CD4-positive, alpha-beta T cell treated with Interleukin-4 for 4 hours (primary cell): ENCODE data around the gene OPRM1.

ENCODE experiments used
- DNase-seq: peaks from one replicate; pipeline ENCODE4 v3.0.0-alpha.2; 2020

The OPRM1 gene

GRCh38 chr6:154243793-154244750 lies 205.0 kb downstream of the OPRM1 start:
- no peak for DNase-seq

- DNase-seq = no peak
These were observed 206.5 kb downstream of the OPRM1 start for GRCh38 chr6:154245506-154245905.

- no peak for DNase-seq
These were observed 207.7 kb downstream of the OPRM1 start for GRCh38 chr6:154246723-154247118.

GRCh38 chr6:154247119-154247861 lies 208.2 kb downstream of the OPRM1 start:
- DNase-seq = peak; percentile 62

- DNase-seq = peak; percentile 77
These were observed 210.7 kb downstream of the OPRM1 start for GRCh38 chr6:154249499-154250298.

- no peak for DNase-seq
These were observed 212.1 kb downstream of the OPRM1 start for GRCh38 chr6:154251116-154251515.

- DNase-seq = no peak
These were observed 213.6 kb downstream of the OPRM1 start for GRCh38 chr6:154252678-154253077.

GRCh38 chr6:154257067-154257466 lies 218.0 kb downstream of the OPRM1 start:
- no peak for DNase-seq

GRCh38 chr6:154258064-154258757 lies 219.2 kb downstream of the OPRM1 start:
- no peak for DNase-seq

GRCh38 chr6:154261688-154262397 lies 222.8 kb downstream of the OPRM1 start:
- no peak for DNase-seq

- DNase-seq = no peak
These were observed 227.6 kb downstream of the OPRM1 start for GRCh38 chr6:154266560-154267099.

- no peak for DNase-seq
These were observed 228.6 kb downstream of the OPRM1 start for GRCh38 chr6:154267508-154268106.

- no peak for DNase-seq
These were observed 229.4 kb downstream of the OPRM1 start for GRCh38 chr6:154268486-154268885.

- no peak for DNase-seq
These were observed 235.1 kb downstream of the OPRM1 start for GRCh38 chr6:154274168-154274567.

- peak; percentile 71 for DNase-seq
These were observed 238.0 kb downstream of the OPRM1 start for GRCh38 chr6:154276810-154277628.

- DNase-seq = peak; percentile 10
These were observed 238.6 kb downstream of the OPRM1 start for GRCh38 chr6:154277629-154278017.

GRCh38 chr6:154280521-154280920 lies 241.5 kb downstream of the OPRM1 start:
- no peak for DNase-seq

GRCh38 chr6:154284313-154284853 lies 245.3 kb downstream of the OPRM1 start:
- DNase-seq = no peak

GRCh38 chr6:154285826-154286225 lies 246.8 kb downstream of the OPRM1 start:
- DNase-seq = no peak
